NCI-H748 treated with DMSO at 0.1 percent for 48 hours (cell line): ENCODE measurements around the gene VAC14.

Experiments
- DNase-seq: peaks from one replicate; lab custom pipeline; 2025; lab: John Stamatoyannopoulos, UW

The VAC14 gene

DNA sequence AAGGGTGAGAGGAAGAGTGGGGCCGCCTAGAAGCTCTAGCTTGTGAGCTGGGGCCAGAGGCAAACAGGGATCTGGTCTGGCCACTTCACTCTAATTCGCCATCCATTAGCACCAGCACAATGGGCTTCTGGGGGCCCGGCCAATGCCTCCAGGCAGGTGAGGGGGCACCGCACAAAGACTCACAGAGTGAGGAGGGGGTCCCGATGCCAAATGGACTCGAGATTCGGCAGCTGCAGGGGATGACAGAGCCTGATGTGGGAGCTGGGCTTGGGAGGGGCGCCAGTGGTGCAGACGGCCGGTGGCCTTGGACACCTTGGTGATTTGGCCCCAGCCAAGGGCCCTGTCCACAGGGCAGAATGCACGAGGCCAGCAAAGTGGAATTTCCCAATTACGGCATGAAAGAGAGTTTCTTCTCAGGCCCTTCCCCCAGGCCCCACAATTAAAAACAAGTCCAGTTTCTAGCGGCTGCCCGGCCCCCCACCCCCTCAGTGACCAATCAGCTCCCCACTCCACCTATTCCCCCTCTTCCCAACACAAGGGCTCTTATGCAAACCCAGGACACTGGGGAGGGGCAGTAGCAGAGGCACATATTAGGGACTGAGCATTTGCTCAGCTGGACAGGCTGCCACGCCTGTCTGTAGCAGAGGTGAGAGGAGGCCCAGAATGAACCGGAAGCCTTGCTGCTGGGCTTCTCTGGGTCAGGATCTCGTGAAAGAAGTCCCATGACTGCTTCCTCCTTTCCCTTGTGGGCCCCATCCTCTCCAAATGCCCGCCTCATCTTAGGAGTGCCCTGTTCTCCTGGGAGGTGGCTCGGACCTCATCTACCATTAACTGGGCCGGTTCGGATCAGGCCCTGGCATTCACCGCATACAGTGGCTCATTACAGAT lies 75.7 kb downstream of the VAC14 start:
- no peak for DNase-seq

DNA sequence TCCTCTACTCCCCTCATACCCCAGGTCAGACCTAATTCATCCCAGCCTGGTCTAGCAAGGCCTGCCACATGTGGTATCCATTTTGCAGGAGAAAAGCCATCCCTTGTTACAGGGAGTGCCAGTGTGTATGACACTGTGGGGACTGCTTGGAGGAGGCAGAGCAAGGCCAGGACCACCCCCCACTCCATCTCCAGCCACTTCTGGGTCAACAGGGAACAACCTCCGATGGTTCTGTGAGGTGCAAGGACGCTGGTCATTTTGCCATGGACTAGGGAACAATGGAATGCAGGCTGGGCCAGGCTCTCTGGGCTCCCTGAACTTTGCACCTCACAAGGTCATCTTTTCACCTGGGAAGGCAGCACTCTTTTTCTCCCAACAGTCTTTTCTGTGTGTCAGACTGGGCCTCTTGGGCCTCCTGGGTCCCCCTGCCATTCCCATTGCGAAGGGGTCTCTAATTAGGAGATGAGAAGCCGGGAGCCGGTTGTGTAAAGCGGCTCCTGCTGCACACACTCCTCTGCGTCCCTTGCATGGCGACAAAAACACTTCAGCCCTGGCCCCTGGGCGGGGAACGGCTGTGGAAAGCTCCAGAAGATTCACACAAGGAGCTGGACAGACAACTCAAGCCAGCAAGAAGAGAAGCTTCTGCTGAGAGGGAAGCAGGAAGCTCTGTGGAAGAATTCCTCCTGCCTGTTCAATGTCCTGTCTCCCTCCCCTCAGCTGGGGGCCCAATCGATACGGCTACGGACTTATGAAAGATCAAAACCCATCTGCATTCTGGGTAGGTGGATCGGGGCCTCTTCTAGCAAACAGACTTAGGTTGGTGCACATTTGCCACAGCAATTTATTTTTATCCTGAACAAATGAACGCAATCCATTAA lies 76.6 kb downstream of the VAC14 start:
- no peak for DNase-seq

DNA sequence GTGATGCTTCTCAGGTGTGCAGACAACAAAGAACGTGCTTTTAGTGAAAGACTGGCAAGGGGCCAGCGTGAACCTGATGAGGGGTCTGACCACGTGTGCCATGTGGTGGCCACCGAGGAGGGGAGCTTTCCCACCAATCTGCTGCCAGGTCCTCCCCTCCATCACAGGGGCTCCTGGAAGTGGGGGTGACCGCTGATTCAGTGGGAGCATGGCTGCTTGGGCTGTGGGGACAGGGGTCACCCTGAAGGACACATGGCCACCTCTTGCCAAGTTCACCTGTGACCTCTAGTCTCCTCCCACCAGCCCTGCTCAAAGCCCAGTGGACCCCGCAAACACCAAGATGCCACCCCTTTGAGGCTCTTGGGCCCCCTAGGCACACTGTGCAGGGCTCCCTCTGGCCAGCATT lies 77.2 kb downstream of the VAC14 start:
- no peak for DNase-seq

DNA sequence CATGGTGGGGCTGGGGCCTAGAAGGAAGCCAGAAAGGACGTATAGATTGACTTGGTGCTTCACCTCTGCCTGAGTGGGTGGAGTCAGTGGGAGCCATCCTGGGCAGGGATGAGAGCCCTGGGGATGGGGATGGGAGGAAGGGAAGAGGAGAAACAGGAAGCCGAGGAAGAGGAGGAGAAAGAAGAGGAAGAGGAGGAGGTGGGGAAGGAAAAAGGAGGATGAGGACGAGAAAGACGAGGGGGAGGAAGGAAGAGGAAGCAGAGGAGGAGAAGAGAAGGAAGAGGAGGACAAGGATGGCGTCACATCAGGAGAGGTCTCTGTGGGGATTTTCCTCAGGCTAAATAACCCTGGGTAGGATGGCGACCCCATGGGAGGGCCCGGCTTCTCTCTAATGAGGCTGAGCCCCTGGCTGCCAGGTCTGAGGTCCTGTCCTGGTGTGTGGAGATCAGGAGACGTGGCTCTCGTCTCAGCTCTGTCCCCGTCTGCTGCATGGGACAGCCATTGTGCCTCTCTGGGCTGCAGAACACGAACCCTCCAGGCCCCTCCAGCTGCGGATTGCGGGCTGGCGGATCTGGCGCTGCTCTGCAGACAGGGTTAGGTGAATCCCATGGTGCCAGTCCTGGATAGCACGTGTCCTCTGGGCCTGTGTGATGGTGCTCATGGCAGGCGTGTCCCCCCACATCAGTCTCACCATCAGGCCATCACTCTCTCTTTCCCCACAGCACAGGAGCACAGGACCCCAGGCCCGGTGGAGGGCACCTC lies 79.6 kb downstream of the VAC14 start:
- no peak for DNase-seq

DNA sequence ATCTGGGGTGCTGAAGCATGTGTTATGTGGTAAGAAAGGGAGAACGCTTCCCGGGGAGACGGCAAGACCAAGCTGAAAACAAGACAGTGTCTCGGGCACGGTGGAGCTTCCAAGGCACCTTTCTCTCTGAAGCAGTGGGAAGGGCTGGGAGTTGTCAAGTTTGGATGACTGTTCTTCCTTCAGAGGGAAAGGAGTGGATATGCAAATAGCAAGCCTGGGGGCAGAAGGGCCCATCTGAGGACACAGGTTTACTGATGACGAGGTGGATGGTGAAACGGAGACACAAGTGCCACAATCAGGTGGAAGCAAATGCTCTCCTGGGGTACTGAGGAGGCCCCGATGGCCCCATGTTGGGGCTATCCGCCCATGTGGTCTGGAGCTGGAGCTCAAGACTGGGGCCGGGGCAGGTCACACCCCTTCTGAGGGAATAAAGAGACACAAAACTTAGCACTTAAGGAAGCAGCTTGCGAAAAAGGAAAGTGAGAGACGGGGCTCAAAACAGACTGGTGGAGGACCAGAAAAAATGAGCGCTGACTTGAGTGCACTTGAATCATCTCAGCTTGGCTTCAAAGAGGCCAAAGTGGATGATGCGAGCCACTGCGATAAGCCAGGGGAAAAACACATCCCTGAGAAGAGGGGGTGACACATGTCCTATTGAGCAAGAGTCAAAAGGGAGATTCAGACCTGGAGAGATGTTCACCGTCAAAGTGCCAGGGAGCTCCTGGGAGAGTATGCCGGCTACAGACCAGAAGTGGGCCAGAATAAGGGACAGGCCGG lies 80.3 kb downstream of the VAC14 start:
- DNase-seq: no peak

DNA sequence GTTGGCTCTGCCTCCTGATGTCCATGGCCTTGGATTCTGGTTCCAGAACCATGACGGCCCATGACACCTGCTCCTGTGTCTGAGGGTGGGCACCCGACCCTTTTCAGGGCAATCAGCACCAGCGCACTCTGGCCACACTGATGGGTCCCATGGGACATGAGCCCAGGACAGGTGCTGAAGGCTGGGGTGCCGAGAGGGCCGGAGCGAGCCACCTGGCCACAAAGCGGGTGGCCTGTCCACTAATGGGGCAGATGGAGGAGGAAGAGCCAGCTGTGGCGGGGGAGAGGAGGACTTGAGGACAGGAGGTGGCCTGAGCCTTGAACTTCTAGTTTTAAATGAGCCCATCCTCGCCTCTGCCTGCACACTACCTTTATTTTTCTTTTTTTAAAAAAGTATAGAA lies 83.9 kb downstream of the VAC14 start:
- DNase-seq: no peak

DNA sequence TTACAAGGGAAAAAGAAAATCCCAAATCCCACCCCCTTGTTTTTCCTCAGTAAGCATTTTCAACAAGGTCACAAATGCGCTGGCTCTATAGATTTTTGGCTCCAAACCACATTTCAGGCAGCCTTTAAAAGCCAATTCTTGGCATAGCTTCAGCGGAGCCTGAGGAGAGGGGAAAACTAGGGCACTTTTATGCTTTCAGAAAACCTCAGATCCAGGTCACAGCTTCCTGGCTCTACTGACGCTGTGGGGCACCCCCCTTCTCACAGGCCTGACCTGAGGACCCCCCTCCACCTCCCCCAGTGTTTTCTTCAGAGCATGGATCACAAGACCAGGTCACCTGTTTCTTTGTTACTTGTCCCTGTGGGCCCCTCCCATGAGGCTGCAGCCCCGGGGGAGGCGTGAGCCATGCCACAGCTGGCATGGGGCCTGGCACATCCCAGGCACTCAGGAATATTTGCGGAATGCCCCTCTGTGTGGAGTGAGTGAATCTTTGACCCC lies 85.0 kb downstream of the VAC14 start:
- no peak for DNase-seq

DNA sequence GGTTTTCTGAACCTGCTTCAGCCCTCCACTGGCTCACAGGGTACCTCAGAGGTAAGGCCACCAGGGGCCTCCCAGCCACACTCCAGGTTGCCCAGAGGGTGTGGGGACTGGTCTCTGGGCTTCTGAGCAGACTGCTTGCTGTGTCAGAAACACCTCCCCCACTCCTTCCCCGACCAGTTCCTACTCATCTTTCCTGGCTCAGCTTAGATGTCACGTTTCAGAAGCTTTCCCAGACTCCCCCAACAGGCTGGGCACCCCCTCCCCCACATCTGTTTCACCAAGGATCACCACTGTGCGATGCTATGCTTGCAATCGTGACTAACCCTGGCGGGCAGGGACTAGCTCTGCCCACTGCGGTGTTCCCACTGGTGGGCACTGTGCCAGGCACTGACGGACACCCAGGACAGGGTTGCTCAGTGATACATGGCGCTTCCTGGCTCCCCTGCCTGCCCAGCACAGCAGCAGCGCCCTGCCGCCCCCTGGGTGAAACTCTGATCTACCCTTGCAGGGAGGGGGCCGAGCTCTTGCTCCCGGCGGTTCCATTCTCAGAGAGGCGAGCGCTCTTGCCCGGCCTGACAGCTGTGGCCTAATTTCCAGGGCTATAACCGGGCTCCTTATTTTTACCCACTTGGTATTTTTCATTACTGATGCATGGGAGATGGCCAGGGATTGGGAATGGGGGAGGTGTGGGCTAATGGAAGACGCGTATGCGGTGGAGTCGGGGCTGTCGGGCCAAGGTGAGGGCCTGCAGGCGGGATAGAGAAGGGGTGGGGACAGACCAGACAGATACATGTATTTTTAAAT lies 85.7 kb downstream of the VAC14 start:
- no peak for DNase-seq

DNA sequence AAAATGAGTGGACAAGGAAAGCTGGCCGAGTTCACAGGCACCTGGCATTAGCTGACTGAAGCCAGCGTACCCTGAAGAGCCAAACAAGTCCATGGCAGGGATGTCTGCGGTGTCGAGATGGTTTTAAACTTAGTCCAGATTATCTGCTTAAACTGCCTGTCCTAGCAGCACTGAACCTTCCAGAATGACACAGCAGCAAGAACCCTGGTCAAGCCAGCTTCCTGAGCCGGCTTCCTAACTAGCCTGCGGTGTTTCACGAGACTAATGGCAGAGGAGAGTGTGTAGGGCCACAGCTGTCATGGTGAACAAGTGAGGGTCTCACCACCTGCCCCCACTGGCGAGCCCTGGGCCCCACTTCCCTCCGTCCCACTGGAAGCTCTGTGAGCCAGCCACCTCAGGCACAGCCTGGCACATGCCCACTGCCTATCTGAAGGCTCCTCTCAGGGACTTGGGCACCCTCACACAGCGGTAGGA lies 86.3 kb downstream of the VAC14 start:
- DNase-seq: no peak

DNA sequence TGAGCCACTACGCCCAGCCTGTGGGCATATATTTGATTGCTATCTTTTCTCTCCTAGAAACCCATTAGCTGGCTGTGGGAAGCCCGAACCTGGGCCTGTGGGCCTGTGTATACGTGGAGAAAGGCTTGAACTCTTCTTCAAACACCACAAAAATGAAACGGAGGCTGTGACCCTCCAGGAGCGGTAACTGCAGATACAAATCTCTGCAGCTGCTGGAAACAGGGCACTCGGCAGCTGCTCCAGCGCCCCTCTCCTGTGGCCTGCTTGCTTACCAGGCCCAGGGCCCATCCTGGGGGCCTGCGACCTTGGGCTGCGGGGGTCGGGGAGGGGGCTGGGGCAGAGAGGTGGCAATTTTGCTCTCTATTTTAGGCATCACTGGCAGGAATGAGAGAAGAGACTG lies 87.1 kb downstream of the VAC14 start:
- no peak for DNase-seq

DNA sequence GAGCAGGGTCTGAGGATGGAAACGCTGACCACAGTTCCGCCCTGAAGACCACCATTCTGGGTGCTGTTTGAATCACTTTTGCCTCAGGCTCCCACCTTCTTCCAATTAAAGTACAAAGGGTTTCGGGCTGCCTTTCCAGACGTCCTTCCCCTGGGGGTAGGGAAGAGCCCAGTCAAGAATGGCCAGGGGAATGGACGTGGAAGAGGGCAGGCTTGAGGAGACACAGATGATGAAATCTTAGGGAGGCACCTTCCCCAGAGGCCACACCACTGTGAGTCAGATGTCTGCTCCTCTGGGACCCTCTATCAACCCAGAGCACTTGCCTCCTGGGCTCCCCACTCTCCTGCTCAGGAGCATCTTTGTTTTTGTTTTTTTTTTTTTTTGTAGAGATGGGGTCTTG lies 87.6 kb downstream of the VAC14 start:
- no peak for DNase-seq

DNA sequence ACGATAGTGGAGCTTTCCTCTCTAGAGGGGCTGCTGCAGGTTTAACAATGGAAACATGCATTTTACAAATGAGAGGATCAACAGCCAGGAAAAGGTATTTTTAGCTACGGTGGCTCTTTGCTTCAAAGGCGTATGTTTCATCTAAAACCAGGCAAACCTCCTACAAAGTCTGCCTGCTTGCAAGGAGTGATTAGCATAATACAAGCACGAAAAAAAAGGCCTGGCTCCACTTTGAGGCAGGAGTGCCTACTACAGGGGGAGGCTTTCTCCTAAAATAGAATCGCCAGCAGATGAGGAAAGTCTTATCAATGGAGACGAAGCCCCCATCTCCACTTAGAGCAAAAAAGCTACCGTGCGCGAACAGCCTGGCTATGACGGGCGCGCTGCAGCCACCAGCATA lies 88.0 kb downstream of the VAC14 start:
- no peak for DNase-seq

DNA sequence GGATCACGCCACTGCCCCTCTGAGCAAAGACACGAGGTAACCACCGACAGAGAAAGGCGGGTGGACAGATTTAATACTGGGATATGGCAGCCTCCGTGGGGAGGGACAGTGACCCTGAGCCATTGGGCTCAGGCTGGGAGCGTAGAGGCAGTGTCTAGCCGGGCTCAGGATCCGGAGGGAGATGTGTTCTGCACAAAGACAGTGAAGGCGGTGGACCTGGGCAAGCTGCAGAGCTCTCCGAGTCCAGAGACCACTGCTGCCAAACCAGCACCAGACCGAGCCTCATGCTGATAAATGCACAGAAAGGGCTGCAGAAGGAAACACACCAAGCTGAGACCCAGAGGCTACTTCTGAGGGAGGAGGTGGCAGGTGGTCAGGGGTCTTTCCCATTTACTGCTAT lies 88.6 kb downstream of the VAC14 start:
- DNase-seq: no peak

DNA sequence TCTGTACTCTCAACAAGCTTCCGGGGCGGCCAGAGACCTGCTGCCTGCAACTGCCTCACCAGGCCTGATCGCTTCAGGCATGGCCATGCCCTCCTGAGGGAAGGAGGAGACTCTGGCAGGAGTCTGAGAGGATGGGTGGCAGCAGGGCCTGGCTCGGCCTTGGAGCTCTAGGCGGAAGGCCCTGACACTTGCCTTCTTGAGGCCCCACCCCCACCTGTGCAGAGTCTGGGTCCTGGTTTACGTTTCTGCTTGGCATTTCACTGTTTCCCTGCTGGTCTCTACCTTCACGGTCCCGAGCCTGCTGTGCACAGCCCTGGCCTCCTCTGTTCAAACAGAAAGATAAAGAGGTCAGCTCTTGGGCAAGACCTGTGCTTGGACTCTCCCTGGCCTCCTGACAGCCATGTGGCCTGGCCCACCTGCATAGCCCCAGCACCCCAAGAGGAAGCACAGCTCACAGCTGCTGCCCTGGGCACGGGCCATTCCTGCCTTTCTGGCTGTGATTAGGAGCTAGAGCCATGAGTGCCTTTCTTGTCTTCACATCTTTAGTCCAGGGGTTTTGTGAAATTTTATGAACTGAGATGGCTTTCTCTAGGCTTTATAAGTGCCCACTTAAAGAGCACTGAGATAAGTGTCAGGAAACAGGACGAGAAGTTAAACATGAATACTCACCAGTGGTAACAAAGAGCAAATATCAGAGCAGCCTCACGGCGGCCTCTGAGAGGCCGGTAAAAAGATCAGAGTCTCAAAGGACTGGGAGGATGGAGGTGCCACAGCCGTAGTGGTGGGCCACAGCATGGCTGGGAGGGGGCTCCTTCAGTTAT lies 89.5 kb downstream of the VAC14 start:
- DNase-seq: no peak

DNA sequence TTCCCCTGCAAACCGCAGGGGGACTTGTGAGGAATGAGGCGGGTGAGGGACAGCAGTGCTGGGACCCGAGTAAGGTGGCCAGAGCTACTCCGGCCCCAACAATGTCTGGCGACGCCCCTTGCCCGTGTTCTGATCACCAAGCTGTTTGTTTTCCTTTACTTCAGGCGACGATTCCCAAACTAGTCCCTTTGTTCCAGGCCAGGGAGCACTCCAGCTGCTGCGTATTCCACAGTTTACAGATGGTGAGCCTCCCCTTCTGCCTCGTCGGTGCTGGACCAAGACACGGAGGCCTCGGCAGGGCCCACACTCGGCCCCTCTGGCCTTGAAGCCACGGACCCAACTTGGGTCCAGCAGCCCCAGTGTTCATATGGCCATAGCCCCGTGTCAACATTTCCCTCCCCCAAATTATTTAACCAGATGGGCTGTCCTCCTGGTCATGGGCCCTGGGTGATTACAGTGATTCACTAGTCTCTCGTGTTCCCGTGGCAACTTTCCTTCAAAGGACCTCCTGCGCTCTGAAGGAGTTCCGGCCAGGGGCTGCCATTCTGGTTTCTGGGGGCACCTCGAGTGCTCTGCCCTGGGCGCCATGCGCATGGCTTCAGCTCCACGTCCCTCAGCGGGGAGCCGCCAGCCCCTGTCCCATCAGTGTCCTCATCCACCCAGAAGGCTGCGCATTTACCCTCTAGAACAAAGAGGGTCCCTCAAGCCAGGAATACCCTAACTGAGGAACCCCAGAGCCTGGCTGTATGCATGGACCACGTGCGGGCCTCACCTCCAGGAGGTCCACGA lies 90.3 kb downstream of the VAC14 start:
- DNase-seq: no peak

DNA sequence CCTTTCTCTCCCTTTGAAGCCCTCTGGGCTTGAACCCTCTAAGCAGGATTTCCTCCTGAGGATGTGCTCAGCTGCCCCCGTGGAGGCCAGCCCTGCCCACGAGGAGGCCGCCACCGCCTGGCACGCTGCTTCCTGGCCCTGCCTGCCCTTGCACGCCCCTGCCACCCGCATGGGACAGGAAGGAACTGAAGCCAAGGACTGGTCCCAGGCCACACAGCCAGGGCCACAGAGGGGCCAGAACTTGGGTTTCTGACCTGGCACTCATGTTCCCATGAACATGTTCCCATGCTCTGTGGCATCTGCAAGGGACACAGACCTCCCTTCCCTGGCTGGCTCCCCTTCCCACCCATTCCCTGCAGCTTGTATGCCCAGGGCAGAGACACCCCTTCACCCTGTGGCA lies 91.0 kb downstream of the VAC14 start:
- no peak for DNase-seq

DNA sequence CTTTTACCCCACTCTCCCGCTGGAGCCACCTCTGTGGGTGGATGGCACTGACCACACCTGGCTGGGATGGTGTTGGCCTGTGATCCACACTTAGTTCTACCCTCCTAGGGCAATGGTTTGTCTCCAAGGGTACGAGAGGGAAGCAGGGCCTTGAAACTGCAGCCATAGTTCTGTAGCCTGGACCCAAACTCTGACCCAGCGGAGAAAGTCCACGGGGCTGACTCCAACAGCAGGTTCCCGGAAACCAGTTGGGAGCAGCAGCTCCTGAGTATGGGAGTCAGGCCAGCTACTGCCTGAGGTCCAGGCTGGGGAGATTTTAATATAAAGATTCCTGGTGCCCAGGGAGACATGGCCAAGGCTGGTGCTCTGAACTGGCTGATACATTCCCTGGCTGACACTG lies 91.5 kb downstream of the VAC14 start:
- no peak for DNase-seq

DNA sequence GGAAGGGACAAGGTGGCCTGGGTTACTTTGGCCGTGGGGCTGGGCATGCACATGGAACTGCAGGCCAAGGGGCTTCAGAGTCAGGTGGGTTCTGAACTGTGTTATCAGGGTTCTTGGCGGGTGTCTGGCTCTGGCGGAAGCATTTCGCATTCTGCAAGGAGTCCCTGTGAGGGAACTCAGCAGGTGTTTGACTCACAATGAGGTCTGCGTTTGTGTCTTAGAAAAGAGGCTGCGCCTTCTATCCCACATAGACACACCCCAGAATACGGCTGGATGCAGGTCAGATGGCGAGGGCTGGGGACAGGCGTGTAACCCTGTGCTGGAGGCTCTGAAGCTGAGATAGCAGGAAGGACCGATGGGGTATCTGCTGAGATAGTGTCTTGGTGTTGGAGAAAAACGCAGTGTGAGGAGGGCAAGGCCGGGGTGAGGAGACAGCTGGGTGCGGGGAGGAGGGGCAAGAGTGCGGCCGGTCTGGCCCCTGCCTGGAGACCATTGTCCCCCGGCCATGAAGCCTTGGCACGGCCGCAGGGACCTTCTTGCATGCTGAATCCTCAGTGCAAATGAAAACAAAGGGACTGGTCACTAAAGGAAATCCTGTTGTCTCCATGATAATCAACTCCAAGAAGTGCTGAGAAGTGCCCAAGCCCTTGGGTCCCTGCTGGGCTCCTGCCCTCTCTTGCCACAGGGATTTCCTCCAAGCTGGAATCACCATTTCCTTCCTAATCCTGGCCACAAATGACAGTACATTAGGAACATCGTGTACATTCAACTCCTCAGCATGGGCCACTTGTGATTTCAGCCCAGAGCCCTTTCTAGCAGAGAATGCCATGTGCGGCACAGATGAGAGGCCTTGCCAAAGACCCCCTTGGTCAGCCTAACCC lies 92.4 kb downstream of the VAC14 start:
- no peak for DNase-seq
